Endothelial cell of umbilical vein (primary cell): ENCODE results near the gene LTBP2. TPM values are rescaled to one million over a fixed set of nuclear protein-coding genes. Genes with fewer than 3 reads are reported as not detected.

Experiments used
- BruUV-seq: library from RNA; stranded (reverse); fragments of 400-500 nt; replicated peaks from 2 replicates; lab custom pipeline; 2021; lab: Mats Ljungman, UMichigan
- CTCF ChIA-PET: fragments of 300-600, 350-600 bp; sonication (Branson Sonifier 250); formaldehyde crosslinking; loops from one replicate; lab custom pipeline; 2021; ENCODE audit warnings: antibody characterized with exemption, inconsistent platforms; lab: Charles Lee
- POLR2A ChIA-PET: fragments of 300-600, 350-600 bp; sonication (Branson Sonifier 250); formaldehyde crosslinking; loops from one replicate; lab custom pipeline; 2021; ENCODE audit warnings: antibody characterized with exemption, inconsistent platforms; lab: Charles Lee
- DNase-seq: peaks from one replicate; pipeline ENCODE4 v3.0.0-alpha.2; 2011; ENCODE audit warnings: low read depth, low spot score
- FAIRE-seq: peaks from 2 replicates; lab custom pipeline; 2011; peaks lifted over from hg19 to GRCh38; lab: Jason Lieb, UNC
- H2AFZ ChIP-seq: 2 replicates; pipeline ENCODE4 v1.6.0; 2012; ENCODE audit warnings: low read depth, low read length, control low read depth, inconsistent platforms
- H3K27ac ChIP-seq: 2 replicates; pipeline ENCODE4 v1.5.1; 2011; ENCODE audit warnings: low read depth, mild to moderate bottlenecking, control low read depth, low read length, moderate library complexity; ENCODE audit not compliant: insufficient read depth
- H3K27me3 ChIP-seq, 2 experiments: 2 replicates each; pipeline versions ENCODE4 v1.6.0 to v1.6.1; 2011; ENCODE audit warnings: low read length in 2 of 2, mixed read lengths in 1 of 2; ENCODE audit not compliant: control insufficient read depth in 2 of 2, insufficient read depth in 2 of 2
- H3K36me3 ChIP-seq, 2 experiments: 2 replicates in 1 of 2; 3 replicates in 1 of 2; pipeline ENCODE4 v1.5.1; 2011; ENCODE audit warnings: low read length in 2 of 2, mild to moderate bottlenecking in 1 of 2, moderate library complexity in 1 of 2; ENCODE audit not compliant: control insufficient read depth in 2 of 2, insufficient read depth in 2 of 2; ENCODE audit errors: extremely low read depth in 1 of 2
- H3K4me1 ChIP-seq: 3 replicates; pipeline ENCODE4 v1.5.1; 2011; ENCODE audit warnings: mild to moderate bottlenecking, low read length; ENCODE audit not compliant: control insufficient read depth, insufficient read depth; ENCODE audit errors: extremely low read depth
- H3K4me2 ChIP-seq: 2 replicates; pipeline ENCODE4 v1.6.1; 2011; ENCODE audit warnings: low read length, control low read depth, mixed read lengths; ENCODE audit not compliant: insufficient read depth
- H3K4me3 ChIP-seq, 3 experiments: fragments of 200-600 bp in 1 of 3; sonication (generic), shearing (Covaris generic) in 1 of 3; replicated peaks in 1 of 3; 2 replicates each; pipeline ENCODE4 v1.5.1; 2011 to 2016; ENCODE audit warnings: control low read depth in 3 of 3, low read length in 3 of 3, mild to moderate bottlenecking in 2 of 3, inconsistent platforms in 1 of 3, low read depth in 1 of 3, moderate library complexity in 1 of 3; ENCODE audit not compliant: insufficient read depth in 1 of 3
- H3K79me2 ChIP-seq: 2 replicates; pipeline ENCODE4 v1.6.0; 2012; ENCODE audit warnings: low read length, inconsistent platforms; ENCODE audit not compliant: control insufficient read depth, insufficient read depth
- H3K9ac ChIP-seq: replicated peaks from 2 replicates; pipeline ENCODE3; 2011; ENCODE audit warnings: low read length, control low read depth; ENCODE audit not compliant: insufficient read depth; ENCODE audit errors: extremely low read depth
- H3K9me1 ChIP-seq: replicated peaks from 3 replicates; pipeline ENCODE4 v1.6.0; 2011; ENCODE audit warnings: mild to moderate bottlenecking, low read length; ENCODE audit not compliant: control insufficient read depth, insufficient read depth; ENCODE audit errors: extremely low read depth
- H3K9me3 ChIP-seq: replicated peaks from 2 replicates; pipeline ENCODE4 v1.5.1; 2012; ENCODE audit warnings: low read length, inconsistent platforms; ENCODE audit not compliant: control insufficient read depth, insufficient read depth
- H4K20me1 ChIP-seq: replicated peaks from 2 replicates; pipeline ENCODE3; 2011; ENCODE audit warnings: mild to moderate bottlenecking, low read length; ENCODE audit not compliant: control insufficient read depth, insufficient read depth; ENCODE audit errors: extremely low read depth
- EZH2 ChIP-seq: IDR thresholded peaks from 2 replicates; pipeline ENCODE4 v1.6.1; 2012; ENCODE audit warnings: borderline replicate concordance, low read depth, mild to moderate bottlenecking, moderate library complexity, low read length, inconsistent platforms; ENCODE audit not compliant: severe bottlenecking
- FOS ChIP-seq: IDR thresholded peaks from 2 replicates; pipeline ENCODE4 v1.6.1; 2011; ENCODE audit warnings: mild to moderate bottlenecking, low read length, moderate library complexity, borderline replicate concordance; ENCODE audit not compliant: insufficient read depth
- GATA2 ChIP-seq: IDR thresholded peaks from 2 replicates; pipeline ENCODE4 v1.7.0; 2011; ENCODE audit warnings: low read depth, mild to moderate bottlenecking, moderate library complexity, mixed read lengths, low read length; ENCODE audit not compliant: insufficient read length, insufficient read depth
- JUN ChIP-seq: IDR thresholded peaks from 2 replicates; pipeline ENCODE4 v1.6.1; 2011; ENCODE audit warnings: borderline replicate concordance, low read depth; ENCODE audit not compliant: insufficient read length, insufficient read depth
- MYC ChIP-seq: IDR thresholded peaks from one replicate; pipeline ENCODE4 v1.6.1; 2011; ENCODE audit warnings: mild to moderate bottlenecking, low read depth, low read length
- POLR2A ChIP-seq: IDR thresholded peaks from 2 replicates; pipeline ENCODE4 v1.6.1; 2012; ENCODE audit warnings: low read depth, mild to moderate bottlenecking, control low read depth, low read length
- POLR2AphosphoS5 ChIP-seq: IDR thresholded peaks from 2 replicates; pipeline ENCODE4 v1.6.1; 2012; ENCODE audit warnings: low read depth, mild to moderate bottlenecking, control low read depth, low read length, moderate library complexity; ENCODE audit not compliant: insufficient read depth
- dilution Hi-C: fragments of 300-500 bp; cut with MboI; formaldehyde crosslinking; loops from one replicate; pipeline ENCODE4 v1.15.0; 2019; ENCODE audit warnings: low sequenced_read_pairs; ENCODE audit not compliant: extremely low pct_ligation_motif_present
- intact Hi-C: fragments of 100-400 bp; cut with micrococcal nuclease; formaldehyde crosslinking; loops from one replicate; pipeline ENCODE4 v1.10.0; 2022
- polyA plus RNA-seq, 4 experiments: library from polyadenylated mRNA; depleted of rRNA in 3 of 4; stranded (reverse) in 3 of 4; unstranded in 1 of 4; fragments of >200 nt; gene quantifications; 2 replicates each; pipeline versions ENCODE4 v1.2.1 to v1.2.3, GENCODE V29; 2011 to 2012; ENCODE audit warnings: missing spikeins in 1 of 4
- total RNA-seq: library from RNA; stranded (reverse); gene quantifications from 2 replicates; pipeline ENCODE4 v1.2.3, GENCODE V29; 2021
- TF ChIP-seq, protein P1 (sequence below), 2 donors: IDR thresholded peaks; 1 replicate in 1 of 2; 2 replicates in 1 of 2; pipeline ENCODE4 v1.5.1; 2011; ENCODE audit warnings: low read length in 2 of 2, mild to moderate bottlenecking in 2 of 2, moderate library complexity in 2 of 2, control low read depth in 1 of 2, inconsistent platforms in 1 of 2, low read depth in 1 of 2; ENCODE audit not compliant: insufficient read depth in 1 of 2; ENCODE audit errors: extremely low read depth in 1 of 2
- TF ChIP-seq, protein P2 (sequence below): IDR thresholded peaks from 2 replicates; pipeline ENCODE4 v1.6.1; 2011; ENCODE audit not compliant: insufficient read depth, insufficient read length

LTBP2 gene
- total and polyA plus RNA-seq, 2 donors (not counting 3 experiments of a cell fraction or from before 2014, with no cell fraction given): 209 to 268 TPM

DNA sequence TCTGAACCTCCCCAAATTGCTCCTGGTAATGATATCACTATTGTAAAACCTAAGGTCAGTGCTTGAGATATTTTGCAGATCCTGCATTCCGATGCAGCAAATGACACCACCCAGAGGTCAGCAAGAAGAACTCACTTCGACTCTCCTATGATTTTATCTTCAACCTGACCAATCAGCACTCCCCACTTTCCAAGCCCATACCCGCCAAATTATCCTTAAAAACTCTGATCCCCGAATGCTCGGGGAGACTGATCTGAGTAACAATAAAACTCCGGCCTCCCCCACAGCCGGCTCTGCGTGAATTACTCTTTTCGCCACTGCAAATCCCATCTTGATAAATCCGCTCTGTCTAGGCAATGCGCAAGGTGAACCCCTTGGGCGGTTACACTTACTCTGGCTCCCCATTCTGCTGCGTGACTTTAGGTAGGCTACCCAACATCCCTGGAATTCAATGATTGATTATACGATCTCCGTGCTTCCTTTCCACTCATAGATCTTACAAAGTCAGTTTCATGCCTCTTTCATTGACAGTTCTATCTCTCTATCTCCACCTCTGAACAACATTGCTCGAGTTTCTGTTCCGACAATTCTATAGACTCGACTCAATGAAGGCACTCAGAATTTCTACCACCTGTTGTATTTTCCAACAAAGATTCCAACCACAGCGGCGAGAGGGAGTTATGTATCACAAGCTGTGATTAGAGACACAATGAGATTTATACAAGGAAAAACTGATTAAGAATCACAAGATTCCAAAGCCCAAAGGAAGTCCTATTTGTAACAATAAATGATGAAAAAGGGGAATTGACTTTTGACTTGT lies 119.9 kb downstream of the LTBP2 start:
- H3K27me3 ChIP-seq: no peaks in the 10 kb centered on the region
- peak overlapping the region; percentile 91 to 98 (median 93) for H3K4me3 ChIP-seq
- POLR2A ChIA-PET: no interaction called here
- H3K4me2 ChIP-seq: peak overlapping the region; percentile 100
- peak; percentile 45 for DNase-seq
- H3K9me3 ChIP-seq: no peaks in the 10 kb centered on the region
- BruUV-seq: TSS peak; percentile 54
- peaks cover 0 to 2% of the 10 kb centered on the region in 2 experiments for H3K36me3 ChIP-seq
- no peaks in the 10 kb centered on the region for H3K9me1 ChIP-seq
- FAIRE-seq: peak; percentile 70
- H4K20me1 ChIP-seq: no peaks in the 10 kb centered on the region
- peak overlapping the region; percentile 86 for H3K9ac ChIP-seq
- TF ChIP-seq POLR2AphosphoS5 (no peak), POLR2A (no peak), MYC (no peak), FOS (no peak), JUN (no peak), EZH2 (no peak), GATA2 (peak; percentile 78)
- TF ChIP-seq, protein P1, sequence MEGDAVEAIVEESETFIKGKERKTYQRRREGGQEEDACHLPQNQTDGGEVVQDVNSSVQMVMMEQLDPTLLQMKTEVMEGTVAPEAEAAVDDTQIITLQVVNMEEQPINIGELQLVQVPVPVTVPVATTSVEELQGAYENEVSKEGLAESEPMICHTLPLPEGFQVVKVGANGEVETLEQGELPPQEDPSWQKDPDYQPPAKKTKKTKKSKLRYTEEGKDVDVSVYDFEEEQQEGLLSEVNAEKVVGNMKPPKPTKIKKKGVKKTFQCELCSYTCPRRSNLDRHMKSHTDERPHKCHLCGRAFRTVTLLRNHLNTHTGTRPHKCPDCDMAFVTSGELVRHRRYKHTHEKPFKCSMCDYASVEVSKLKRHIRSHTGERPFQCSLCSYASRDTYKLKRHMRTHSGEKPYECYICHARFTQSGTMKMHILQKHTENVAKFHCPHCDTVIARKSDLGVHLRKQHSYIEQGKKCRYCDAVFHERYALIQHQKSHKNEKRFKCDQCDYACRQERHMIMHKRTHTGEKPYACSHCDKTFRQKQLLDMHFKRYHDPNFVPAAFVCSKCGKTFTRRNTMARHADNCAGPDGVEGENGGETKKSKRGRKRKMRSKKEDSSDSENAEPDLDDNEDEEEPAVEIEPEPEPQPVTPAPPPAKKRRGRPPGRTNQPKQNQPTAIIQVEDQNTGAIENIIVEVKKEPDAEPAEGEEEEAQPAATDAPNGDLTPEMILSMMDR (IDR thresholded peaks at IDR 0.05; ENCODE audit: extremely low read depth in 1 of 2, insufficient read depth in 1 of 2, low read depth in 1 of 2, low read length in 2 of 2): peak in 1 of 2 donors; percentile 7
- TF ChIP-seq, protein P2, sequence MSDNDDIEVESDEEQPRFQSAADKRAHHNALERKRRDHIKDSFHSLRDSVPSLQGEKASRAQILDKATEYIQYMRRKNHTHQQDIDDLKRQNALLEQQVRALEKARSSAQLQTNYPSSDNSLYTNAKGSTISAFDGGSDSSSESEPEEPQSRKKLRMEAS: no peak
- dilution Hi-C loops: no loop called here
- H3K4me1 ChIP-seq: peaks cover 62% of the 10 kb centered on the region
- intact Hi-C loops: loop anchor here (5.0 kb wide), 1 partner anchor 80 kb away; no protein-coding TSS in a partner anchor
- CTCF ChIA-PET: interaction anchor here (0.8 to 1.1 kb wide), 3 partner anchors 32 to 131 kb away, joined by 3 to 4 read pairs (median 3); no protein-coding TSS in a partner anchor
- H3K79me2 ChIP-seq: peaks cover 28% of the 10 kb centered on the region
- H3K27ac ChIP-seq: peak overlapping the region; percentile 76
- H2AFZ ChIP-seq: peak overlapping the region; percentile 91
